NCI-H1694 (cell line): ENCODE data around the gene GRID1.

Experiments used
- DNase-seq: peaks from one replicate; lab custom pipeline; 2025; lab: John Stamatoyannopoulos, UW

Gene GRID1

DNA sequence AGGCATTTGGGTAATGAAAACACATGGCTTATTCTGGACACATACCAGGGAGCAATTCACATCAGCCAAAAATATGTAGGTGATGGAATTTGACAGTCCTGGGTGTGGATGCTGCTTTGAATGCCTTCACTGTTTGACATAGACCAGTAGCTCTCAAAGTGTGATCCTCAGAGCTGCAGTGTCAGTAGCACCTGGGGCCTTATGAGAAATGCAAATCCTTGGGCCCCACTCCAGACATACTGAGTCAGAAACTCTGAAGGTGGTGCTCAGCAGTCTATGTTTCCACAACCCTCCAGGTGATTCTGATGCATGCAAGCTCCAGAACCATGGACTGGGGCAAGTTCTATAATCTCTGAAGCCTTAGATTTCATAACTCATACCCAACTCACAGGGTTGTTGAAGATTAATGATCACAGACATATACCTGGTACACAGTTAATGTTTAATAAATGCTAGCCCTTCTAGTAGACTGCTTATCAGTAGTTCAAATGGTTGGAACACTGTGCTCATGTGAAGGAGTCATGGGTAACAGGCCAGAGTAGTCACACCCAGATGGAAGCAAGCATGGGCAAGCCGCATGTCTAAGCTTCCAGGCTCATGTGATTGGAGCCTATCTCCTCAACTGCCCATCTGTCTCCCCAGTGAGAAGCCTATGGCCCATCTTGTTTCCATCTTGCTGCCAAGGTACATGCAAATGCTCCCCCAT, 715.7 kb downstream of the GRID1 start:
- no peak for DNase-seq

DNA sequence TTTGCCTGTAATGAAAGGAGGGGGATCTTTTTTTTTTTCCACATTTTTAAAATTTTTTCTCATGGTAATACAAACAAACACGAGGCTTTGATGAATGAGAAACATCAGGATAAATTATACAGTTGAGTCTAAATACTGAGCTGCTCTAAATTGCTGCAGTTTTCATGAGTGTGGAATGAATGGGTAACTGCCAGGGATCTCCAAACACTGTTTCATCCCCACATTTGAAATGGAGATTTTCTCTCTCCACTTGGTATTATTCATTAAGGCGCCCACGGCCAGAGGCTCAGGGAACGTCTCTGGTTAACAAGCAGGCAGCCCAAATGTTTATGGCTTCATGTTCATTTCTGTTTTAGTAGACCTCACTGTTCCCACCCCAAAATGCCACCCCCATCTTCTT, 717.1 kb downstream of the GRID1 start:
- DNase-seq, result no peak

DNA sequence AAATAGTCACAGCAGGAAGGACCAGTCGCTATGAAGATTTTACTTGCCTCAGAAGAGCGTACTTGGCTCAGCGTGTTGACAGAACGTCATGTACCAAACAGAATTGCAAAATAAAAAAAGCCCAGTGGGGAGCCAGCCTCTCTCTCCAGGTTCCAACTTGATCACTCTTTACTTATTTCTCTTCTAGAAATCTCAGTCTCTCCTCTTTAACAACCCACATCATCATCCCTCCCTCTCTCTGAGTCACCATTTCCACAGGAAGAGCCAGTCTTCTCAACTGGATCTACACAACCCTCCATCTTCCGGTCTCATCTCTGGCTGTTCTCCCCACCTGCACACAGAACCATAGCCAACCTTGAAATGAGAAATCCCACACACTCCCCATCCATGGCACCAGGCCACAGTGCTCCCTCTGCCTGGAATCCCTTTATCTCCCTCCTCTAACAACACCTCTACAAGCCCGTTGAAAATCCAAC, 718.3 kb downstream of the GRID1 start:
- no peak for DNase-seq

DNA sequence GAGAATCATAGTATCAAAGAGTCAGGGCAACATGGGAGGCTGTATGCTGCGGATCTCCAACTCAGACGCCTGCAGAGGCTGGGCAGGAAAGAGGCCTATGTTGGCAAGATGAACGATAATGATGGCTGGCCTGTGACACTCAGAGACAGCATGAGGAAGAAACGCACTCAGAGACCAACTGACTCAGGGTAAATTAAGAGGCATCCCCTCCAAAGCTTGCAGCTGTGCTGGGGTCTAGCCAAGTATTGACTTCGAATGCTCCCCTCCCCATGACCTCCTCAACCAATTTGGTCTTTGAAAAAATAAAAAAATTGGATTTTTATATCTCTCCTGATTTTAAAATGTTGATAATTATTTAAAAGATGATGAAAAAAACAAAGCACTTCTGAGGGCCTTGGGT, 718.9 kb downstream of the GRID1 start:
- no peak for DNase-seq

DNA sequence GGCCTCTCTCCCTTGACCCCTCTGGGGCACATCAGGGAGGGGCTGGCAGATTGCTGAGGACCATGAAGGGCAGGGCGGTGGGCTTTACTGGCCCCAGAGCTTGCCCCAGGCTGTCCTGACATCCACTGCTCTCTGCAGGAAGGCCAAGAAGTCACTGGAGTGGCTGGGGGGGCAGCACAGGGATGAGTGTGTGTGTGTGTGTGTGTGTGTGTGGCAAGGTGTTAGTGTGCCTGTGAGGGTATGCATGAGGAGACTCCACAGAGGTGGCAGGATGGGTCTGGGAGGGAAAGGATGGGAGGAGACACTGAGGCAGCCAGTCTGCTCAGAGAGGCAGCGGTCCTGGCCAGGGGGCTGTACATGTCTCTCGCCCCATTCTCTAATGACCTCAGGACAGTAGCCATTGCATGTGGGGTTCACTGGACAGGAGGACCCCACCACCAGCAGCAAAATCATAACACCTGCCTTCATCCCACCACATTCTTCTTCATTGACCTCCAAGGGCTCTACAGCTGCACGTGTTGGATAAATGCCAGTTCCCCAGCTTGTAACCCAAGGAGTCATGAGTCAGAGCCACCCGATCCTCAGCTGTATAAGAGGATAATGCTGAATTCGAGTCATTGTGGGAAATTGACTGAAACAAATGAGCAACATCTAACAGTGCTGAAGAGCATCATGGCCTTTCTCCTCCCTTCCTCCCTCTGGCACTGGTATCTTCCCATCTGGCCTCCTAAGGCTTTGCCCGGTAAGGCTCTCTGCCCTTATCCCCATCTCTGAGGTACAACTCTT, 720.5 kb downstream of the GRID1 start:
- no peak for DNase-seq

DNA sequence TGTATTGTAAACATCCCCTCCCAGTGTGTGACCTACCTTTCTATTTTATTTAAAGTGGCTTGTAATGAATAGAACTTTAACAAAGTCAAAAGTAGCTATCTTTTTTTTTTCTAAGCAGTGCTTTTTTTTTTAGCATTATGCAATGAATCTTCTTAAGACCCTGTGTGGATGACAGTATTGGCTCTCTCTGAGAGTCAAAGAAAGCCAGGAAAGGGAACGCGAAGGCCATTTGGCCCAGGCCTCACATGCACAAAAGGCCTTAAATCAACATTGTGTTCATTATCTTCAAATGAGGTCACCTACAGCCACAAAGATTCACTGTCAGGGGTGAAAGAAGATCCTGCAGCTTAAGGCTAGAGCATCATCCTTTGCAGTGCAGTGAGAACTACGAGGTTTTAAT, 721.5 kb downstream of the GRID1 start:
- DNase-seq, result no peak

DNA sequence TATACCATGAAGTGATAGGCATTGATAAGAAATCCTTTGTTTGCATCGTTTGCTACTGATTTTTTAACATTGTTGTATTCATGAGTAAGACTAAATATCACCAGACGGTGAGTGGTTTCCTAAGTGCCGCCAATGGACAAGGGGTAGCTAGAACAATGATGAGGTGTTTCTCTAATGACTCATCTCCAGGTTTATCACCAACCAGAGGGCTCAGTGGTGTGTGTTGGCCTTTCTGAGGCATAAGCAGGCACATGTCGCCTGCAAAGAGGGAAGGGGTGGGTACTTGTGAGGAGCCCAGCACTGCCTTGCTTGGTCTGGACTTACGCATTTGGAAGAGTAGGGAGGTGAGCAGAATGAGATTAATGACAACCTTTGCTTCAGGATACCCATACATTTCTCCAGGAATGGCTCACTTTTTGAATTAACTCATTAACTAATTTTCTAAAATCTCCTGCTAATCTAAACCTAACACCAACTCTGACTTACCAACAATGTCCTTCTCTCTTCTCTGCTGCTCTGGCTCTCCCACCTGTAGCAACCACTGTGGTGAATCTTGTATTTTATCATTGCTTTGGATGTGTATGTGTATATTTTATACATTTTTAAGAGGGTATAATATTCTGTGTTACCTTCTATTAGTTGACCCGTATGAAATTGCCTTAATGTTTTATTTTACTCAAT, 722.6 kb downstream of the GRID1 start:
- DNase-seq, result no peak

DNA sequence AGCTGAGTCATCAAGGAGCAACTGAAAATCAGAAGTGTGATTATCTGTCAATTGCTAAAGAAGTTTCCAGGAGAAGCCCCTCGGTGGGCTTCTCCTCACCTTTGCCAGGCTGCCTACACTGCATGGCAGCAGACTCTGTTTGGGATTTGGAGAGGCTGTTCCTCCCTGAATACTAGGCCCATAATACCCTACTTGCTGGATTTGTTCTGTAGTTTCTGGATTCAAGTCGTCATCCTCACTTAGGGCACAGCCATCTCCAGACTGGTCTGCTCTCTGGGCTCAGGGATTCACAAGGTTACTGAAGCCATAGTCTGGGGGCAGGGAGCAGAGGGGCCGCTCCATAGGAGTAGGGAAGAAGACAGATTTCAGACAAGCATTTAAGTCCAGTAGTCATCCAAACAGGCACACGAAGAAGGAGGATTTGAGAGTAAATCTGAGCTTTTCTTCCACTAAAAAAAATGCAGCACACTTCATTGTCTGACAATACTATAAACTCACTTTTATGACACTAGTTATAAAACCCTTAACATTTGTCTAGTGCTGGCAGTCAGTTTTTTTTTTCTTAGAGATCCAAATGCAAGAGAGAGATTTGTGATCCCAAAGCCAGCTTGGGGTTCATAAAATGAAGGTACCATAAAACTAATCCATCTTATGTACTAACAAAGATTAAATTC, 723.3 kb downstream of the GRID1 start:
- DNase-seq, result no peak

DNA sequence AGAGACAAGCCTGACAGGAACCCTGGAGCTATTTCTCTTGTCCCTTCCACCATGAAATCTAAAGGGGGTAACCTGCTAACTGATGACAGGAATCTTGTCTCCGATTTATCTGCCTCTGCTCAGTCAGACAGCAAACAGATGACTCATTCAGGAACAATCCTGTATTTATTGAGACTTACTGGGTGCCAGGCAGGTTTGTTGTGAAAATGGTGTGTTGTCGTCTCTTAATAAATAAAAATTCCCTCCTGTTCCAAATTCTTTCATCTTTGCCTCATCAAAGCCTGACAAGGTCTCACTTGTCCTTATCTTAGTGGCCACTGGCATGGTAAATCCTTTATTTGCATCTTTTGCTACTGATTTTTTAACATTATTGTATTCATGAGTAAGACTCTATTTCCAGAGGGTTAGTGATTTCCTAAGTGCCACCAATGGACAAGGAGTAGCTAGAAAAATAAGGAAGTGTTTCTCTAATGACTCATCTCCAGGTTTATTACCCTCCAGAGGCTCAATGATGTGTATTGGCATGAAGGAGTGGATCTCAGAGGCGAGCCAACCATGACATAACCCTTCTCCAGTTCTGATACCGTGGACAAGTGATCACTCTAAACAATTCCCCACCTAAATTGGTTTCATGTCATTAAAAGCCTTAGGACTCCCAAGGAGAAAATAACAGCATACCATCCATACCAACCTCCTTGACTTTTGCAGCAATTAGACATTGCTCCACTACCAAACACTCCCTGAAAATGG, 724.0 kb downstream of the GRID1 start:
- no peak for DNase-seq

DNA sequence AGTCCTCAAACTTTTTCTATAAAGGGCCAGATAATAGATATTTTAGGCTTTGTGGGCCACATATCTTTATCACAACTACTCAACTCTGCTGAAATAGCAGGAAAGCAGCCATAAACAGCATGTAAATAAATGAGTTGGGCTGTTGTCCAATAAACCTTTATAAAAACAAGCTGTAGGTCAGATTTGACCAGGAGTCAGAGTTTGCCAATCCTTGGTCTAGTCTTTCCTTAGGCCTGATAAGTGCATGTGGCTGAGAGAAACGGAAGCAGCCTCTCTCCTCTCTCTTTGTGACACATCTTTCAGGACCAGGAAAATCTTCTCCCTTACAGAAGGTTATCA, 724.5 kb downstream of the GRID1 start:
- no peak for DNase-seq

DNA sequence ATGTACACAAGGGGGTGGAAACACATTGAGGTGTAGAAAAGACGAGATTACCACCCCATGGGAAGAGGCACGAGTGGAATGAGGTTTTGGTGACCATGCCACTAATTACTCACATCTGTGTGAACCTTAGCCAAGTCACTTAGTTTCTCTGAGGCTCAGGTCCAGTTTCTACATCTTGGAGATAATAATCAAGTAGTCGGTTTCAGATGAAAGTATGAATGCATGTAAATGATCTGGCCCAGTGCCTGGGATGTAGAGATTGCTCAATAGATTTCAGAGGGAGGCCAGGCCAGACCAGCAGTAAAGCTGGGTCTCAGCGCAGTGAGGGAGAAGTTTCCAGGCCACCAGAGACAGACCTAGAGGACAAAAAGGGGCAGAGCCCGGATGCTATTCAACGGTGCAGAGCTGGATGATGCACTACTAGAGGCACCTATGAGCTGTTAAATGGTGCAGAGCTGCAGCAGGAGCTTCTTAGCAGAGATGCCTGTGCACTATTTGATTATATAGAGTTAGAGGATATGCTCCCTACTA, 725.1 kb downstream of the GRID1 start:
- no peak for DNase-seq

DNA sequence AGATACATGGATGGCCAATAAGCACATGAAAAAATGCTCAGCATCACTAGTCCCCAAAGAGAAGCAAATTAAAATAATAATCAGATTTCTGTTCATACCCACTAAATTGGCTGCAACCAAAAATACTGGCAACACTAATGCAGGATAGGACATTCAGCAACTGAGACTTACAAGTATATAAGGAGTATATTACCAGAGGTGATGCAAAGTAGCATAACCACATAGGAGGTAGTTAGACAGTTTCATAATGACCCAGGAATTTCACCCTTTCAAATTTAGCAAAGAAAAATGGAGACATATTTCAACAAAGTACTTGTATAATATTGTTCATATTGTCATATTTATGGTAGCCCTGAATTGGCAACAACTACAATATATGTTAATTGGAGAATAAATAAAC, 727.8 kb downstream of the GRID1 start:
- no peak for DNase-seq

DNA sequence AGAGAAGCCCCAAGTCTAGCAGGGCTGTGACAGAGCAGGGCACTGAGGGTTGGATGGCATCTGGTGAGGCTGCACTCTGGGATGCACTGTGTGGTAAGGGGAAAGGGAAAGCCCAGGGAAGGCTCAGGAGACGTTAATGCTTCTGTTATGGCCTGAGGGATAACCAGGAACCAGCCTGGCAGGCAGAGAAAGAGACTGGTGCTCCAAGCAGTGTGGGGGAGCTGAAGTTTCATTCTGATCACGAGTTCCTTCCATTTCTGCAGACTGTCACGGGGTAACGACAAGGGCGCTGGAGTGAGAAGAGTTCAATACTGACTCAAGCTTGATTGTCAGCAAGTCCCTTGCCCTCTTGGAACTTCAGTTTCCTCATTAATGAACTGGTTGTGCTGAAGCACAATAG, 730.9 kb downstream of the GRID1 start:
- no peak for DNase-seq

DNA sequence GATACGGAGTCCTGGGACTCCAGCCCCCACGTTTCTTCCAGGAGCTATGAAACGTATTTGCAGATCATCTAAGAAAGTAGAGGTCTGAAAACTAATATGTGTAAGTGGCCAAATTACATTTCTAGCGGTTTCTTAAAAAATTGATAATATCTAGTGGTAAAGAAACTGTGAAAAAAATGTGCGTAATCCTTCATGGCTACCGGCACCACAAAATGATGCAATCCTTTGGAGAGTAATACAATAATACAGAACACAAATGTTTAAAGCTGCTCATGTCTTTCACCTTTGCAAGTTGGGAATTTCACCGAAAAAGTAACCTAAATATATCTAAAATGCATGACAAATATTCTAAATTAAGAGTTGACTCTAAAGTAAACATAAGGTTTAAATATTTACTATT, 742.1 kb downstream of the GRID1 start:
- DNase-seq, result no peak

DNA sequence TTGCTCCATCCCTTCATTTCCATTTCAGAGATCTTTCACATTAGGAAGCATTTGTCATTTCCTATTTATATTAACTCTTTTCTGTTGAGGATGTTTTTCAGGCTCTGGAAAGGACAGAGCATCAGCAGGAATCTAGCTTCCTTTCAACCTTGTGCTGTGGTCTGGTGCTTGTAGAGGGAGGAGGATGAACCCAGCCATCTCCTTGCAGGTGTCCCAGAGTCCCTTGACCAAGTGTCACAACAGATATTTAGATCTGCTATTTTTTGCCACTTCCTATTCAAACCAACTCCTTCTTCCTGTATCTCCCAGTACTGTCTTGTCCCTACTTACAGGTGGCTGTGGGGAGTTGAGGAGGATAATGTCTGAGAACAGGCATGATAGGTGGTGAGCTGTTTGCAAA, 742.8 kb downstream of the GRID1 start:
- no peak for DNase-seq

DNA sequence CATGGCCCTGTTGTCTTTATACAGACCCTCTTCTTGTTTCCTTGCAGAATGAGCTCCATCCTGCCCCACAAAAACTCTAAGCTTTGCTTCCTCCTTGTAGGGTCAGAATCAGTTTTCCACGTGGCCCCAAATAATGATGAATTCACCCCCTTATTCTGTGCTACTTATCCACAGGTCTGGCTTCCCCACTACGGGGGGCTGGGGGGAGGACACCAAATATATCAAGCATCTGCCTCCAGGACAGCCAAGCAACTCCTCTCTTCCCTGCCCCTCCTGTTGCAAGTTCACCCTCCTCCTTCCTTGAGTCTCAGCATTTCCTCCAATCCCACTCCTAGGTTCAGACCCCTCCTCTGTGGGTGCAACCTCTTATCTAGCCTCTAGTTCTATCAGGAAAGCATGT, 743.3 kb downstream of the GRID1 start:
- no peak for DNase-seq

DNA sequence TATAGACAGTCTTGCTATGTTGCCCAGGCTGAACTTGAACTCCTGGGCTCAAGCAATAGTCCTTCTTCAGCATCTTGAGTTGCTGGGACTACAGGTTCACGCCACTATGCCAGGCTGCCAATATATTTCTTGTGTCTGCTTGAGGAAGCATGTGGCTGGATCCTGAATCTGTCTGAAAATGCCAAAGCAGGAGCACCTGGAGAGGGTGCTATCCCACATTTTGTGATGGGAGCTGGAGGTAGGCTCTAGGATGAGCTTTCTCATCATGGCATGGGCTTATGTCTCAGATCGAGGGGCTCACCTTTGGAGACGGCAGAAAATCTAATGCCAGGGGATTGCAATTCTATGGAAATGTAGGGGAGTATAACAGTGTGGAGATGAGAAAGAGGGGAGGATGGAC, 744.2 kb downstream of the GRID1 start:
- no peak for DNase-seq

DNA sequence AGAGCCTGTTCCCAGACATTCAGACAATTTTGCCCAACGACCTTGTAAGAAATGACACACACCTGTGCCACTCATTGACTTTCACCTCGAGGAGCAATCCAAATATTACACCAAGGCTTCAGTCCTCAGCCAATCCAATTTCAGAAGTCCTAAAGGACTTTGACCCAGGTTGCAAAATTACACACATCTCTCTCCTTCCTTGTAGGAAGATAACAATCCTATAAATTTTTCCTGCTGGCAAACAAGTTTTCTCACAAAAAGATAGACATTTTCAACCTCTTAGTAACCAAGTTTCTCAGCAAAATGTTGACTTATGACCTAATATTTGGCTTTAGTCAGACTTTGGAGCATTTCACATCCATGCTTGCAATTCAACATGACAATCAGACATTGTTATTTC, 745.0 kb downstream of the GRID1 start:
- no peak for DNase-seq

DNA sequence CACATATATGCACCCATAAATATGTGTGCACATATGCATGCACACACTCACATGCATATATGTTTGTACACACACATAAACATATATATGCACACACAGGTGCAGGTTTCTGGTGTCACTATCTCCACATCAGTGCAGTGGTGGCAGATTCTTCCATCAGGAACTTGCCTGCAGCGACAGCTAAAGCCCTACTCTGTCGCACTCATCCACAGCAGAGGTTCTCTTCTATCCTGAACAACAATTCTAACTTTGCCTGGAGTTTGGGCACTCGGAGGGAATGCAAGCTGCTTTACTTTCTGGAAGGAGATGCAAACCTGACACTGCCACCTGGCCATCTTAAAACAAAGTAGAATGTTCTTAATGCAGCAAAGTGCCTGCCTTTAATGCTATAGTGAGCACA, 745.8 kb downstream of the GRID1 start:
- DNase-seq, result no peak

DNA sequence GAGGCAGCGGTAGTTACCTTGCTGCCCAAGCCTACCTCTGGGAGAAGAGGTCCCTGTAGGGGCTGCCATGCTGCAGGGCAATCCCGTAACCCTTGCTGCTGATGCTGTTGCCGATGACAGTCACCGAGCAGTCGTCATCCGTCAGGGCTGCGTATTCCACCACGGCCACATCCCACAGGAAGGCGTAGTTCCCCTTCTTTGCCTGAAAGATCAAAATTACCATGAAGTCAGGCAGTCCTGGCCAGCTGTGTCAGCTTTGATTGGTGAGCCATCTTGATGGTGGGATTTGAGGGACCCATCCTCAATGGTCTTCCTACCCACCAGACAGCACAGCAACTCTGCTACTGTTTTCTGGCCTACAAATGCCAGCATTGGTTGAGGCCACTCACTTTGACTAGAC, 746.8 kb downstream of the GRID1 start:
- DNase-seq, result no peak

DNA sequence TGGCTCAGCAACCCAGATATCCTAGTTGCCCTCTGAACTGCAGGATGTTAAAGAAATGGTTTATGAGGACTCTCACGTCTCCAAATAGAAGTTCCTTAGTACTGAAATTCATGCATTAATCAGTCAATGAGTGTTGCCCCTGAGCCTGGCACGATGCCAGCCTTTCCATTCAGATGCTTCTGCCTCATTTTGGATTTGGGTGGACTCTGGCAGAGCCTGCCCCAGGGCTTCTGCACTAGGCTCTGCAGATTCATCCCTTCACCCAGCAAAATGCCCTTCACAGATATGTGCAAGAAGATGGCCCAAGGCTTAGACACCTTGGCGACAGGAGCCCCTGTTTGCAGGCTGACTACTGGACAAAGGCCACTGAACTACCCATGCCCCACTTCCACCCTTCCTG, 747.8 kb downstream of the GRID1 start:
- no peak for DNase-seq
